G401 (cell line): ENCODE measurements around the gene DAAM2. TPM values are rescaled to one million over a fixed set of nuclear protein-coding genes. Genes with fewer than 3 reads are reported as not detected.
A peak's percentile ranks its signal among the peaks of the same experiment; 100 is the strongest.

ENCODE experiments used
- DNase-seq: peaks from one replicate; pipeline ENCODE4 v3.0.0-alpha.2; 2015; ENCODE audit warnings: low spot score
- in situ Hi-C: cut with HindIII; loops from 2 replicates; pipeline ENCODE4 v1.10.0; 2016; ENCODE audit warnings: low sequenced_read_pairs, mixed read lengths
- total RNA-seq: library from RNA; depleted of rRNA; stranded (reverse); fragments of >200 nt; shearing (Covaris generic); gene quantifications from 2 replicates; pipeline ENCODE4 v1.2.3, GENCODE V29; 2014

The DAAM2 gene
- total RNA-seq, 1 experiment from 2014 or later: 1.1 TPM

GRCh38 chr6:39836606-39837005 lies 44.4 kb downstream of the DAAM2 start:
- in situ Hi-C loops: no loop called here
- no peak for DNase-seq

- peak; percentile 32 for DNase-seq
- in situ Hi-C loops: no loop called here
These were observed 47.3 kb downstream of the DAAM2 start for GRCh38 chr6:39839445-39839844.

- in situ Hi-C loops: no loop called here
- DNase-seq: no peak
These were observed 48.6 kb downstream of the DAAM2 start for GRCh38 chr6:39840781-39841180.

GRCh38 chr6:39841291-39841690 lies 49.1 kb downstream of the DAAM2 start:
- DNase-seq: no peak
- in situ Hi-C loops: no loop called here

- in situ Hi-C loops: no loop called here
- DNase-seq: no peak
These were observed 49.7 kb downstream of the DAAM2 start for GRCh38 chr6:39841923-39842322.

GRCh38 chr6:39843305-39844020 lies 51.3 kb downstream of the DAAM2 start:
- in situ Hi-C loops: no loop called here
- no peak for DNase-seq

- DNase-seq: no peak
- in situ Hi-C loops: no loop called here
These were observed 52.7 kb downstream of the DAAM2 start for GRCh38 chr6:39844866-39845265.

GRCh38 chr6:39847221-39847620 lies 55.0 kb downstream of the DAAM2 start:
- DNase-seq: no peak
- in situ Hi-C loops: no loop called here

GRCh38 chr6:39848171-39848570 lies 56.0 kb downstream of the DAAM2 start:
- in situ Hi-C loops: no loop called here

GRCh38 chr6:39849228-39849627 lies 57.1 kb downstream of the DAAM2 start:
- in situ Hi-C loops: no loop called here
- DNase-seq: no peak

More at GRCh38 chr6:39848171-39848570, 56.0 kb downstream of the DAAM2 start:
- no peak for DNase-seq

GRCh38 chr6:39849764-39850163 lies 57.6 kb downstream of the DAAM2 start:
- no peak for DNase-seq
- in situ Hi-C loops: no loop called here

- DNase-seq: no peak
- in situ Hi-C loops: no loop called here
These were observed 58.6 kb downstream of the DAAM2 start for GRCh38 chr6:39850736-39851297.

GRCh38 chr6:39851331-39851730 lies 59.2 kb downstream of the DAAM2 start:
- in situ Hi-C loops: no loop called here

GRCh38 chr6:39852324-39852723 lies 60.1 kb downstream of the DAAM2 start:
- no peak for DNase-seq
- in situ Hi-C loops: no loop called here

More at GRCh38 chr6:39851331-39851730, 59.2 kb downstream of the DAAM2 start:
- DNase-seq: no peak

- in situ Hi-C loops: no loop called here
- DNase-seq: no peak
These were observed 61.4 kb downstream of the DAAM2 start for GRCh38 chr6:39853604-39854003.

- no peak for DNase-seq
- in situ Hi-C loops: no loop called here
These were observed 63.3 kb downstream of the DAAM2 start for GRCh38 chr6:39855356-39855995.

GRCh38 chr6:39859025-39859424 lies 66.8 kb downstream of the DAAM2 start:
- no peak for DNase-seq
- in situ Hi-C loops: no loop called here

- in situ Hi-C loops: no loop called here
- no peak for DNase-seq
These were observed 69.5 kb downstream of the DAAM2 start for GRCh38 chr6:39861663-39862062.

GRCh38 chr6:39865011-39865888 lies 73.1 kb downstream of the DAAM2 start:
- DNase-seq: peak; percentile 21
- in situ Hi-C loops: no loop called here

GRCh38 chr6:39867592-39867991 lies 75.4 kb downstream of the DAAM2 start:
- in situ Hi-C loops: no loop called here
- DNase-seq: no peak
